GM12801 (cell line): ENCODE data around the gene GPANK1.

Experiments
- TF ChIP-seq, protein P1 (sequence below): IDR thresholded peaks from one replicate; pipeline ENCODE4 v1.5.1; 2011; ENCODE audit warnings: control low read depth; ENCODE audit not compliant: insufficient read length; ENCODE audit errors: extremely low read depth

GPANK1 gene

DNA sequence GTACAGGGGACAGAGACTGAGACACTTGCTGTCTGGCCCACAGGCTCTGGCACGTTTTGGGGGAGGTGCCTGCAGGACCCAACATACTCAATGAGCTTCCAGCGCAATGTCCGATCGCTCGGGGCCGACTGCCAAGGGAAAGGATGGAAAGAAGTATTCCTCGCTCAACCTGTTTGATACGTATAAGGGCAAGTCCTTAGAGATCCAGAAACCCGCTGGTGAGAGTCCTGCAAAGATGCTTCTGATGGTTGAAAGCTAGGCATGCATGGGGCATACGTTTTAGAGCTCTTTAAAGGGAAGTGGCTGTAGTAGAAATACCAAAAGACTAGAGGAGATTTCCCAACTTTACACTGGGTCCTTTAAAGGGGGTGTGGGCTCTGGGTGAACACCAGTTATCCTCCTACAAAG, 42.1 kb downstream of the GPANK1 start:
- TF ChIP-seq, protein P1, sequence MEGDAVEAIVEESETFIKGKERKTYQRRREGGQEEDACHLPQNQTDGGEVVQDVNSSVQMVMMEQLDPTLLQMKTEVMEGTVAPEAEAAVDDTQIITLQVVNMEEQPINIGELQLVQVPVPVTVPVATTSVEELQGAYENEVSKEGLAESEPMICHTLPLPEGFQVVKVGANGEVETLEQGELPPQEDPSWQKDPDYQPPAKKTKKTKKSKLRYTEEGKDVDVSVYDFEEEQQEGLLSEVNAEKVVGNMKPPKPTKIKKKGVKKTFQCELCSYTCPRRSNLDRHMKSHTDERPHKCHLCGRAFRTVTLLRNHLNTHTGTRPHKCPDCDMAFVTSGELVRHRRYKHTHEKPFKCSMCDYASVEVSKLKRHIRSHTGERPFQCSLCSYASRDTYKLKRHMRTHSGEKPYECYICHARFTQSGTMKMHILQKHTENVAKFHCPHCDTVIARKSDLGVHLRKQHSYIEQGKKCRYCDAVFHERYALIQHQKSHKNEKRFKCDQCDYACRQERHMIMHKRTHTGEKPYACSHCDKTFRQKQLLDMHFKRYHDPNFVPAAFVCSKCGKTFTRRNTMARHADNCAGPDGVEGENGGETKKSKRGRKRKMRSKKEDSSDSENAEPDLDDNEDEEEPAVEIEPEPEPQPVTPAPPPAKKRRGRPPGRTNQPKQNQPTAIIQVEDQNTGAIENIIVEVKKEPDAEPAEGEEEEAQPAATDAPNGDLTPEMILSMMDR, result no peak

DNA sequence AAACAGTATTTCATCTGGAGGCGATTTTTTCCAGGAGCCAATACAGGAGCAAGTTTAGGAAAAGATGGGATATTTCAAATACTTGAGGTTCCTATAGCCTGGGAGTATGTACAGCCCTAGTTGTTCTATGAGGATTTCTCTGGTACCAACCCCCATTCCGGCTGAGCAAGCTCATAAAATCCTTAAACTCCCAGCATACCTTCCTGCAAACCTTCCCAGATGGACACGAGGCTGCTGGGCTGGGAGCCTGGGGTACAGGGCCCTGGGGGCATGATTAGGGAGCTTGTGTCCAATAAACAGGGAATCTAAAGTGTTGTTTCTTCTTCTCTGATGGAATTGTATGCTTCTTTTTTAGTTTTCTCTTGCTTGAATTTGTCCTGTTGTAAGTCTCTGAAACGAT, 42.8 kb downstream of the GPANK1 start:
- TF ChIP-seq, protein P1, result no peak

DNA sequence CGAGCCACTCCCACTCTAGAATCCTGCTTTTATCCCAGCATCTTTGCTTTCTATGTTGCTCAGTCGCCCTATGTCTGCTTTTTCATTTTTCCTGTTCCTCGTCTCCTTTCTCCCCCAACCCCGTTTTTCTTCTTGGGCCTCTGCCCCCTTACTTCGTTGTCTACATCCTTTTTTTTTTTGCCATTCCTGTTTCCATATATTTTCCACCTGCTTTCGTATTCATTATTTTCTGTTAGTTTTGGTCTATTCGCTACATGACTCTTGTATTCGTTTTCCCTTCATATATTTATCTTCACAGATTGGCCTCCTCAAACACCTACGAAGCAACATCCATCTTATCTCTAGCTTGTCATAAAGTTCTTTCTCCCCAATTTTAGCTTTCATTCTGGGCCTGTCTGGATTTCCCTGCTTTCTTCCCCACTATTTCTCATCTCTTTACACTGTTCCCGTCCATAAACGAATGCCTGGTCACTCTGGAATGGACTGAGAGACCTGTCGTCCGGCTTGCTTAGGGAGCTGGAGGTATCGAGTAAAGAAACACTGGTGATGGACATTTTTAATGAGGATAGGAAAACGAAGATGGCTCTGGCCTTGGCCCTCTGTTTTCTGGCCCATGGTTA, 43.4 kb downstream of the GPANK1 start:
- TF ChIP-seq, protein P1, result no peak

DNA sequence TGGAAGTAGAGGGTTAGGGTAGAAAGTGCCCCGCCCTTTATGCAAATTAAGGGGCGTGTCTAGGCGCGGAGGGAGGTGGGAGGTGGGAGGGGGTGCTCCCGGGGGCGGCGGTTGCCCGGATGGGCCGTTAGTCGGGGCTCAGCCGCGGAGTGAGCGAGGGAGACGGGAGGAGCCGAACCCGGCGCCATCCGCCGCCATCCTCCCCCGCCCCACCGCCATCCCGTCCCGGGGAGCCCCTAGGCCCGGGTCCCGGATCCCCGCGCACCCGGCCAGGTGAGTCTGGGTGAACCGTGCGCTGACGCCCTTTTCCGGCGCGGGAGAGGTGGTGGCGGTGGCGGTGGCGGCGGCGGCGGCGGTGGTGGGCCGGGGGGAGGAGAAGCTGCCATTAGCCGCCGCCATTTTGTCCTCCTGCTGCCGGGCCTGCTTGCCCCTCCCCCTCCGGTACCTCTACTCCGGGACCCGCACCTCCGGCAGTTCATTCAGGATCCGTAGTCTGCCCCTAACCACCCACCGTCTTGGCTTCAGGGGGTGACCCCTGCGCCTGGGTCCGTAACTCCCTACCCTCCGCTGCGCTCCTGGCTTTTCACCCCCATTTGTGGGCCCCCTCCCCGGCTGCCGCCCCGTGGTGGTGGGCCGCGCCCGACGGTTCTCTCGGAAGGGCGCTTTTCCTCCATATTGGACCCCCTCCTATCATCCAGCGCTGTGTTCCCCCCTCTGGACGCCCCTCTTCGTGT, 44.0 kb downstream of the GPANK1 start, which contains the start of gene PRRC2A:
Gene PRRC2A, plus strand, starts transcription at position 130 of the 734 bp plus-strand sequence. CDS start 2,075 bp downstream, outside the sequence.
- TF ChIP-seq, protein P1, result no peak

DNA sequence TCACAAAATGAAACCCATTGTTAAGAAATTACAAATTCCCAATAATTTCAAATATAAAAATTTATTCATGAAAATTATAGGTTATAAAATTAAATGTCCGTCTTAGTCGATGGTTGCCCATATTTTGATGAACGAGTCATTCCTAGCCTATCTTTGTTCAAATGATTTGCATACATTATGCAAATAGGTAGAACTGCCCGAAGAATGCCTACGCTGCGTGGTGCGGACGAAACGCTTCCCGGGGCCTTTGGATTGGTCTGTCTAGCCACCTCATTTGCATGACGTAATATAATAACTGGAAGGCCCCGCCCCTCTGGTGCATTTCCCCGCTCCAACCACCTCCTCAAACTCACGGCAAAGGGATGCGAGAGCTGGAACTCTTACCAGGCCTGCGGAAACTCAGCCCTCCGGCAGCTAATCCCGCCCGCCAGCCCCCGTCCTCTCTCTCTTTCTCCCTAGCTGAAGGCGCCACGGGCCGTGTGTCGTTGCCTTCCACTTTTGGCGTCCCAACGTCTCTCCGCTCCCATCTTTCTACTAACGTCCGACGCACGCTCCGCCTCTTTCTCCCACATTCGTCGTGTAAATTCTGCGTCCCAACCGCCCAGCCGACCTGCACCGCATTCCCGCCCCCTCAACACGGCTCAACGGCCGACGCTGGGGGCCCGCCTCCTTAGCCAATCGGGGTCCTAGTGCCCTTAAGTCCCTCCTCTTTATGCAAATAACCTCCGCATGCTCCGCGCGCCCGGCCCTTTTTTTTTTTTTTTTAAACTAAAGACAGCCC, 44.8 kb downstream of the GPANK1 start:
- TF ChIP-seq, protein P1, result no peak

DNA sequence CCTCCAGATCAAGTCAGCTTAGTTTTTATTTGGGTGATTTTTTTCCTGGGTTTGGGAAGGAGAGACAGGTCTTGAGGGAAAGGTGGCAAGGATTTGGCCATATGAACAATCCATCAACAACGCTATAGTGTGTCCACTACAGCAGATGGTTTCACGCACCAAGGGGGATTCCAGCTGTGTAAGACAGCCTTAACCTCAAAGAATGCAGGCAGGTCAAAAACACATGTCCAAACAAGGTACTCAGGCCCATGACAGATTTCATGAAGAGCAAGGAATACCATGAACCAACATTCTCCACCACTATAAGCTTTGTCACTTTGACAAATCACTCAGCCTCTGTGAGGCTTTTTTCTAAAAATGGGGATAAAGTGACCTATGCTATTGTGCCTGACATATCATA, 47.8 kb downstream of the GPANK1 start:
- TF ChIP-seq, protein P1, result no peak

DNA sequence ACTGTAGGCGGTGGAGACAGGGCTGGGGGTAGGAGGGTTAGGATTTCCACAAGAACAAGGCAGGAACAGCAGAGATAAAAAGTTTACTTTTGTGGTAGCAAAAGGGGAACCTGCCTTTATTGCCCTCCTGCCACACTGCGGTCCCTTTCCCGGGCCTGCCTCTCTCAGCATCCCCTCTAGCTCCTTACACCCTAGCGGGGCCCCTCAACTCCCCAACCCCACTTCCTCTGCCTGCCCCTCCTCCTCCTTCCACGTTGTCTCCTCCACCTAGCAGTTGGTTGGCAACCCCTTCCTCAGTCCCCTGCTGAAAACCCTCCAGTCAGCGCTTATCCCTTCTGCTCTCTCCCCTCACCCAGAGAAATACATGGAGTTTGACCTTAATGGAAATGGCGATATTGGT, 49.0 kb downstream of the GPANK1 start:
- TF ChIP-seq, protein P1, result no peak
